Memory B cell (primary cell): Measurements from ENCODE around the gene BCR.
A peak's percentile ranks its signal among the peaks of the same experiment; 100 is the strongest.

ENCODE experiments used
- ATAC-seq: fragments of 150-1000 bp; cut with Tn5 transposase; 2 replicates; pipeline ENCODE4 v1.10.0; 2021; ENCODE audit warnings: low read depth, mild to moderate bottlenecking, moderate library complexity
- DNase-seq, 2 donors: peaks; one replicate each; pipeline ENCODE4 v3.0.0; 2022; ENCODE audit warnings: low spot score in 2 of 2
- H3K27ac Mint-ChIP-seq: one replicate; pipeline ENCODE4 v1.8.0; 2022; ENCODE audit warnings: mild to moderate bottlenecking, moderate library complexity, mixed read lengths
- H3K27me3 Mint-ChIP-seq: one replicate; pipeline ENCODE4 v1.8.0; 2022; ENCODE audit warnings: mixed read lengths
- H3K36me3 Mint-ChIP-seq: one replicate; pipeline ENCODE4 v1.8.0; 2022; ENCODE audit warnings: mild to moderate bottlenecking, mixed read lengths
- H3K4me1 Mint-ChIP-seq: one replicate; pipeline ENCODE4 v1.8.0; 2022; ENCODE audit warnings: mixed read lengths
- H3K4me3 Mint-ChIP-seq: one replicate; pipeline ENCODE4 v1.8.0; 2022; ENCODE audit warnings: mild to moderate bottlenecking, moderate library complexity, mixed read lengths
- H3K9me3 Mint-ChIP-seq: one replicate; pipeline ENCODE4 v1.8.0; 2022; ENCODE audit warnings: mixed read lengths

BCR gene

DNA sequence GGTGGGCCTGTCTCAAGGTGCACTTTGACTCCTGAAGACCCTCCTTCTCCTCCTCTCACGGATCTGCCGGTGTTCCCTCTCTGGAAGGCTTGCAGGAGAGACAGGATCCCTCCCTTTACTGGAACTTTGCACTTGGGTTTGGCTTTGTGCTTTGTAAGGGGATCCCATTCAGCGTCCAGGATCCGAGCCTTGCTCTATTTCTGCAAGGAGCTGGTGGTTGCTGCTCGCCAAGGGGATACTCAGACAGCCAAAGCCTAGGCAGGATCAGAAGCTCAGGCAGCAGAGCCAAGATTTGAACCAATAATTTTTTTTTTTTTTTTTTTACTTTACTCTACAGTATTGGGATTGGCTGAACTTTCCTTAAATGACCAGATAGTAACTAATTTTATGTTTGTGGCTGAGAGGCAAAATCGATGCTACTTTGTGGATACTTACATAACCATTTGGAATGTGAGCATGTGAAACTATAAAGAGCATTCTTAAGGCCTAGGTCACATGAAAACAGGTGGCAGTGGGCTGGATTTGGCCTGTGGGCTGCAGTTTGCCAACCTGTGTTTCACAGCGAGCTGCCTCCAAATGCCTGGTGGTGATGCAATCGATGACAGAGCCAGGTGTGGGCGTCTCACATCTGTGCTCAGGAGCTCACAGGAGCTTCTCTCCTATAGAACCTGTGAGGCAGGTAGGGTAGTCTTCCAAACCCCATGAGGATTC is 25.2 kb downstream of the BCR start:
- DNase-seq (no peak), ATAC-seq (no peak)
- Mint-ChIP-seq H3K27ac (no peak overlapping the region), H3K9me3 (peaks cover 1% of the 10 kb centered on the region), H3K36me3 (peaks cover 7% of the 10 kb centered on the region), H3K4me3 (no peak overlapping the region), H3K27me3 (peaks cover 1% of the 10 kb centered on the region), H3K4me1 (peaks cover 21% of the 10 kb centered on the region)

DNA sequence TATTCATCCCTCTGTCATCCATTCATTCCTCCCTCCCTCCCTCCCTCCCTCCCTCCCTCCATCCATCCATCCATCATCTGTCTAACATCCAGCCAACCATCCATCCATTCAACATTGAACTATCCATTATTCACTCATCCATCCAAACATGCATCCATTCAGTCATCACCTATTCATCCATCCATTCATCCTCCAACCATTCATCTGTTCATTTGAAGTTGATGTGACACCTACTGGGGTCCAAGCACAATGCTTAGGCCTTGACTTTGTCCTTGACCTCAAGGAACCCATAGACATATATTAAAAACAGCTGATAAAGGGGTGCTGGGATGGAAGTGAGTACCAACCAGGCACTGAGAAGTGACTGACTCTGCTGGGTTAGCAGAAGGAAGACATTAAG is 26.6 kb downstream of the BCR start:
- Mint-ChIP-seq H3K27ac (no peak overlapping the region), H3K4me3 (no peak overlapping the region), H3K27me3 (peaks cover 1% of the 10 kb centered on the region), H3K9me3 (peaks cover 1% of the 10 kb centered on the region), H3K36me3 (peaks cover 7% of the 10 kb centered on the region), H3K4me1 (peaks cover 27% of the 10 kb centered on the region)
- no peak for DNase-seq
- ATAC-seq = no peak

DNA sequence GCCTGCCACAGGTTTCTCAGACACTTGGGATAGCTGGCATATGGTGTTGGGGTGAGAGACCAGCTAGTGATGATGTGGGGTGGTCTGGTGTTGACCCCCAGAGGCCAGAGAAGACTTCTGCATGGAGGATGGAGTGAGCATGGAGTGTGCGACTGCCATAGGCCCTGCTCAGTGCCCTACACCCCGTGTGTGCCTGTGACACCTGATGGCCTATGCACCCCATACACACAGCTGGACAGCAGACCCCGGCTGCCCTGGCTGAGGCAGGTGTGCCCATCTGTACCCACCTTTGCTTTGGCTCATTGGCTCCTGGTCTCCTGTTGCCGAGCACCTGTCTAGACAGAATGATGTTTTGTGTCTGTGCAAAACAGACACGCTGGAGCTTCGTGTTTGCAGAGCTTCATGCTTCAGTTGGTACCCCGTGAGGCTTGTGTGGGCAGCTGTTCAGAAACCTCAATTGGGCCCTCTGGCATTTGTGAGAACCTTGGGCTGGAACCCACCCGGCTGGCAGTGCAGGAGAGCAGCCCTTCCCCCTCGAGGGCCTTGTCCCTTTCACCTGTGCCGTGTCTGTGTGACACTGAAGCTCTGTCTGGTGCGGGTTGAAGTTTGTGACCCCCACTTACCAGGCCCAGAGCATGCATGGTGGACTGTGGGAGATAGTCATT is 27.6 kb downstream of the BCR start:
- peaks cover 9% of the 10 kb centered on the region for H3K36me3 Mint-ChIP-seq
- DNase-seq (no peak), ATAC-seq (peak; percentile 70)
- peaks cover 1% of the 10 kb centered on the region for H3K27me3 Mint-ChIP-seq
- no peak overlapping the region for H3K4me3 Mint-ChIP-seq
- peaks cover 1% of the 10 kb centered on the region for H3K9me3 Mint-ChIP-seq
- peaks cover 28% of the 10 kb centered on the region for H3K4me1 Mint-ChIP-seq
- no peak overlapping the region for H3K27ac Mint-ChIP-seq

DNA sequence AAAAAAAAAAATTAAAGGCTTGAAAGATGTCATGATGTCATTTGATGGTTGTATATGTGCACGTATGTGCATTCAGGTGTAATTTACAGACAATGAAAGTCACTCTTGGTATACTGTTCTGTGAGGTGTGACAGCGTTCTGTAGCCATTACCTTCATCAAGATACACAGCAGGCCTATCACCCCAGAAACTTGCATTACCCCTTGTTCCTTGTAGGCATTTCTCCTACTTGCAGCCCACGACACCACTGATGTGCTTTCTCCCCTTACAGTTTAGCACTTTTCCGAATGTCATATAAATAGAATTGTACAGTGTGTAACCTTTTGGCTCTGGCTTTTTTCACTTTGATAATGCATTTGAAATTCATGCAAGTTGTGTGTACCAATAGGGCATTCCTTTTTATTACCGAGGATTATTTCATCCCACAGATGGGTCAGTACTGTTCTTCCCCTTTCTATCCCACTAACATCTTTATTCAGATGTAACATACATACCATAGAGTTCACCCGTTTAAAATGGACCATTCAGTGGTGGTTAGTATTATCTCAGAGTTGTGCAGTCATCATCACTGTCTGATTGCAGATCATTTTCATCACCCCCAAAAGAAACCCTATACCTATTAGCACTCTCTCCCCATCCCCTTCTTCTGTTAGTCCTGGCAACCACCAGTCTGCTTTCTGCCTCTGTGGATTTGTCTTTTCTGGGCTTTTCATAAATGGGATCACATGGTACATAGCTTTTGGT is 30.3 kb downstream of the BCR start:
- H3K27ac Mint-ChIP-seq = no peak overlapping the region
- peaks cover 30% of the 10 kb centered on the region for H3K4me1 Mint-ChIP-seq
- peaks cover 1% of the 10 kb centered on the region for H3K9me3 Mint-ChIP-seq
- no peak for ATAC-seq
- peaks cover 1% of the 10 kb centered on the region for H3K27me3 Mint-ChIP-seq
- peaks cover 6% of the 10 kb centered on the region for H3K36me3 Mint-ChIP-seq
- no peak for DNase-seq
- H3K4me3 Mint-ChIP-seq = no peak overlapping the region

DNA sequence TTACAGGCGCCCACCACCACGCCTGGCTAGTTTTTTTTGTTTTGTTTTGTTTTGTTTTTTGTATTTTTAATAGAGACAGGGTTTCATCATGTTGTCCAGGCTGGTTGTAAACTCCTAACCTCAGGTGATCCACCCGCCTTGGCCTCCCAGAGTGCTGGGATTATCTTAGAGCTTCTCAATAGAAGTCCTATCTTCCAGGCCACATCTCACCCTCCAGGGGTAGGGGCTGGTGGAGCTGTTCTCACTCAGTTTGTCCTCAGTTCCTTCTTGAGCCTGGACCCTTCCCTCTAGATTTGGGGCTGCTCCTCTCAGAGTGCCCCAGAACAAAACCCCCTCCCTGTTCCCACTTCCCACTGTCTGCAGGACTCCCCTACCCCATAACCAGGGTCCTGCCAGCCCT is 31.3 kb downstream of the BCR start:
- Mint-ChIP-seq H3K9me3 (peaks cover 1% of the 10 kb centered on the region), H3K4me1 (peaks cover 34% of the 10 kb centered on the region), H3K36me3 (peaks cover 5% of the 10 kb centered on the region), H3K4me3 (no peak overlapping the region), H3K27me3 (peaks cover 1% of the 10 kb centered on the region), H3K27ac (no peak overlapping the region)
- no peak for DNase-seq
- no peak for ATAC-seq

DNA sequence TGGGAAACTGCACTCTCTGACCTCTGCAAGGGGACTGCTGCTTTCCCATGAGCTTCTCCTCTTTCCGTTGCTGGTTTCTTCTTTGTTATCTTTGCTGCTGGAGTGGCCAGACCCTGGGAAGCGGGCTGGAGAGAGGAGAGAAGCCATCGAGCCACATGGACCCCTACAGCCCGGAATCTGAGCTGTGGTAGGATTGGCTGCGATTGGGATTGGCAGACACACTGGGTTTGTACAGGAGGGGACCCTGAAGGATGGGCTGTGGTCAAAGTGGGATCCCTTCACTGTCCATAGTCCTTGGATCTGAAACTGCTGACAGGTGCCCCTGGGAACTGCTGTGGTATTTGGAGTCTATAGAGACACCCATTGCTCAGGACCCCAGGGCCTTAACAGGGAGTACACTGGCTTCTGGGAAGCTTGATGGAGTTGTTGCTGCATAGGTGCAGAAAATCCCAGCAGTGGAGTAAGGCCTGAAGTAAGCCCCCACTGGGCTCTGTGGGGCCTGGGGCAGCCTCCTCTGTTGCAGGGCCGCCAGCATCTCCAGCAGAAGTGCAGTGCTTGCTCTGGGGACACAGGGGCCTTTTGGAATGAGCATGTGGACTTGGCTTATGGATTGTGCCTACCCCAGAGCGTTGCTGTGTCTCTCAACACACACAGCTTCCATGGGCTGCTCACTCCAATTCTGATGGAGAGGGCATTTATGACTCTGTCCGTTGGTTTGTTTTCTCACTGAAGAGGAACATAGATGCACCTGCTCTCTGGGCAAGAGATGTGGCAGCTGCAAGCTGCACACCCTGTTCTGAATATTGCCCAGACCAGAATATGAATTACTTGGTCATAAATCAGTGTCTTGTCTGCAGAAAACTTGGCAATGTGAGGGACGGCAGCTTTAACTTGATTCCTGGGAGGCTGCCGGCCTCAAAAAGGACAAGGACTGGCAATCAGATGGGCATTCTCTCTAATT is 32.0 kb downstream of the BCR start:
- ATAC-seq = no peak
- peaks cover 34% of the 10 kb centered on the region for H3K4me1 Mint-ChIP-seq
- no peak overlapping the region for H3K4me3 Mint-ChIP-seq
- peaks cover 2% of the 10 kb centered on the region for H3K36me3 Mint-ChIP-seq
- H3K27ac Mint-ChIP-seq = no peak overlapping the region
- DNase-seq = no peak
- H3K9me3 Mint-ChIP-seq = no peaks in the 10 kb centered on the region
- H3K27me3 Mint-ChIP-seq = no peaks in the 10 kb centered on the region

DNA sequence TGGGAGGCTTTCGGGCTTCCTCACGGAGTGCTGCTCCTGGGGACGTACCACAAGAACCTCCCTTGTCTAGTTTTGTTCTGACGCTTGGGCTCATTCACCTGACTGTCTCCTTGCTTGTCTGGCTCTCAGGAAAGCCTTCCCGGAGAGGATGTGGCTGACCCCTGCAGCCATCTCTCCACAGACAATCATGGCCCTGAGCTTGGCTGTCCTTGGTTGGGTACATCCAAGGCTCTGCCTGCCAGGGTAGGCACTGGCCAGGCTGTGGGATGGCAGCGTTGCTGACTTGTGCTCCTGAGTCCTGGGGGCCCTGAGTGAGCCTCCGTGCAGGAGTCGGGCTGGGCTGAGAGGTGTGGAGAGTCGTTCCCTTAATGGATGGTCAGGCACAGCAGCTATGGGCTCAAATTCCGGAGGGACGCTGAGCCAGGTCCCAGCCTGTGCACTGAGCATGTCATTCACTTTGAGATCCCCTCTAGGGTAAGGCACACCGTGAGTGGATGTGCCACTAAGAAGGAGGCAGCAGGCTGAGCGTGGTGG is 32.8 kb downstream of the BCR start:
- no peak for ATAC-seq
- Mint-ChIP-seq H3K4me3 (no peak overlapping the region), H3K36me3 (peaks cover 2% of the 10 kb centered on the region), H3K27ac (no peak overlapping the region), H3K9me3 (no peaks in the 10 kb centered on the region), H3K4me1 (peaks cover 26% of the 10 kb centered on the region), H3K27me3 (no peaks in the 10 kb centered on the region)
- no peak for DNase-seq

DNA sequence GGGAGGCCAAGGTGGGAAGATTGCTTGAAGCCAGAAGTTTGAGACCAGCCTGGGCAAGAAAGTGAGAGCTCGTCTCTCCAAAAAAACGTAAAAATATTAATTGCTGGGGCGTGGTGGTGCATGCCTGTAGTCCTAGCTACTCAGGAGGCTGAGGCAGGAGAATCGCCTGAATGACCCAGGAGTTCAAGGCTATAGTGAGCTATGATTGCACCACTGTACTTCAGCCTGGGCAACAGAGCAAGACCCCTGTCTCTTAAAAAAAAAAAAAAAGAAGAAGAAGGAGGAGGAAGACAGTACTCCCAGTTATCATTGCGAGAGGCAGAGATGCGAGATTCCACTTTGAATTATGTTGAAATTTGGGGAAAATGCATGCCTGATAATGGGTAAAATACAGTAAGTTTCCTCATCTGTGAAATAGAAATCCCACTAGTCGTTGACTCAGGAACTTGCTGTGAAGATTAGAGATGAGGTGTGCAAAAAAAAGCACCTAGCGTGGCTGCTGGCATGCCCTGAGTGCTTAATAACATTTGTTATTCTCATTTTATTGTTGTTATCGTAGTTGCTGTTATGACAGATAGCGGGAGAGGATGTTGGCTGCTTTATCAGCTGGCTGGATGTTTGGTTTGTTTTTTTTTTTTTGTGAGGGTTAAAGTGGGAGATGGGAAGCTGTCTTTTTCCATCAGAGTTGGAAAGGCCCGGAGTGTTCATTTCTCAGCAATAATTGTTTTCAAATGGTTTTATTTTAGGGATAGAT is 33.4 kb downstream of the BCR start:
- no peak overlapping the region for H3K27ac Mint-ChIP-seq
- ATAC-seq = no peak
- H3K4me1 Mint-ChIP-seq = peaks cover 30% of the 10 kb centered on the region
- DNase-seq = no peak
- no peak overlapping the region for H3K4me3 Mint-ChIP-seq
- H3K27me3 Mint-ChIP-seq = no peaks in the 10 kb centered on the region
- peaks cover 2% of the 10 kb centered on the region for H3K36me3 Mint-ChIP-seq
- no peaks in the 10 kb centered on the region for H3K9me3 Mint-ChIP-seq

DNA sequence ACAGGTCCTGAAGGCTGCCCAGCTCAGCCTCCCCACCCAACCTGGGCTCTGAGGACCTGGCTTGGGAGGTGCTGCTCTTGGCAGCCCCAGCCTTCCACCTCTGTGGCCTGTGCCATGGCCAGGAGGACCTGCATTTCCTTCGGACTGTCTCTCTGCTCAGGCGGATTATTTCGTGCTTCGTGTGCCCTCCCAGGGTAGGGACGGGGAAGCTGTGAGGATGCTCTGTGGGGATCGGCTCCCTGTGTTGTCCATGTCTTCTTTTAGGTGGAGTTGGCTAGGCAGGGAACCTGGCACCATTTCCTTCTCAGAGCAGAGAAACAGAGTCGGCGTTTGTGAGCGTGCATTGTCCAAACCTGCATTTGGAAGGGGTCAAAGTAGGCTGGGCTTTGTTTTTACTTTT is 34.1 kb downstream of the BCR start:
- peaks cover 2% of the 10 kb centered on the region for H3K36me3 Mint-ChIP-seq
- H3K4me3 Mint-ChIP-seq = no peak overlapping the region
- H3K9me3 Mint-ChIP-seq = no peaks in the 10 kb centered on the region
- DNase-seq (no peak), ATAC-seq (no peak)
- H3K27me3 Mint-ChIP-seq = no peaks in the 10 kb centered on the region
- peaks cover 34% of the 10 kb centered on the region for H3K4me1 Mint-ChIP-seq
- no peak overlapping the region for H3K27ac Mint-ChIP-seq

DNA sequence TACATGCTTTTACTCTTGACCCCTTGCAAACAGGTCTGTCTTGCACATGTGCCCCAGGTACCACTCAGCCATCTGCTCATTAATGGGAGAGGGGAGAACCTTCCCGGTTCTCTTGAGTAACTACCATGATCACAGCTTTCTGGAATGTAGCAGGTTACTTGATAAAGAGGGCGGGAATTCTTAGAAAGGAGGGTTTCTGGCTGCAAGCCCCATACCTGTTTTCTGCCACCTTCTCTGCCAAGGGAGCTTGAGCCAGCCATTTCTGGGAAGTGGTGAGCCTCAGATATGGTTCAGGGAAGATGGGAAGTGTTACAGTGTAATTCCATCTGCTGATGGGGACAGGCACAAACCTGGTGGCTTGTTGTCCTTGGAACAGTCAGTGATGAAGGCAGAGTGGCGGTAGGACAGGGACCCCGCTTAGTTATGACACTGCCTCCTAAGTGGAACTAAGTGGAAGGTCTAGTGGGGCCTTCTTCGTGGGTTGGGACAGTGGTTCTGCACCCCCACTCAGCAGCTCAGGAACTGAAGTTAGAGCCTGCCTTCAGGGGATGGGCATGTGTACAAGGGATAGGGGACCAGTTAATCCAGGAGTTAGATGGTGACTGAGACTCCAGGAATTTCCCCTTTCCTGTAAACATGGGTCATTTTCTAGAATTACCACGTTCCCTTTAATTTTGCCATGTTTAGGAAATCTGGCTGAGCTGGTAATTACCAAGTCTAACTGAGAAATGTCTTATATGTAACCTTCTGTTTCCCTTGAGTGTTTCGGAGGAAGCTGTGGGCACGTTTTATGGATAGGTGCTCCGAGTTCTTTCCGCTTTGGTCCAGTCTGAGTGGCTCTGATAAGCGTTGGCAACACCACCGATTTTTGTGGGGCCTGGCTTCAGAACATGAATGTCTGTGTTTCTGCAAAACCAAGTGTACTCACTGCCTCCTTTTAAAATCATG is 35.3 kb downstream of the BCR start:
- no peak for DNase-seq
- Mint-ChIP-seq H3K27me3 (no peaks in the 10 kb centered on the region), H3K36me3 (peaks cover 2% of the 10 kb centered on the region), H3K9me3 (no peaks in the 10 kb centered on the region), H3K27ac (no peak overlapping the region), H3K4me1 (peaks cover 41% of the 10 kb centered on the region), H3K4me3 (no peak overlapping the region)
- ATAC-seq = no peak

DNA sequence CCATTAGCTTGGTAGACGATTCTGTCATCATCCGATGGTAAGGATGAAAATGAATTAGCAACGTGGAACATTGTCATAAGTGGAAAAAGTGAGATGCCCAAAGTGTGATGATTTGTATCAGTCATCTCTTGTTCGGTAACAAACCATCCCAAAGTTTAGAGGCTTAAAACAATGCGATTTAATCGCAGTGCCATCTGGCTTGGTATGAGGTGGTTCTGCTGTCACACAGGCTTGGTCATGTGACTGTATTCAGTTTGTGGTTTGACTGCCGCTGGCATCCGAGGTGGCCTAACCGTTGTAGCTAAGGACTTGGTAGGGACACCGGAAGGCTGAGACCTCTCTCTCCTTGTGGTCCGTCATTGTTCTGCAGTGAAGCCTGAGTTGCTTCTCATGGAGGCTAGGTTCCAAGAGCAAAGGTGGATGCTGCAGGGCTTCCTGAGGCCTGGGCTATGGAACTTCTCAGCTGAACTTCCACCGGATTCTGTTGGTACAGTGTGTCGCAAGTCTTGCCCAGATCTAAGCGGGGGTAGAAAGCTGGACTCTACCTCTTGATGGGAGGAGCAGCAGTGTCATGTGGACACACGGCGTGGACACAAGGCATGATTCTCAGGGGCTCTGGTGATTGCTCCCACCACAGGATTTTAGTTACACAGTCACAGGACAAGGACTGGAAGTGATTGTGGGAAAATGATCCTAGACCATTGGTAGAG is 36.3 kb downstream of the BCR start:
- DNase-seq (no peak), ATAC-seq (peak; percentile 17)
- Mint-ChIP-seq H3K4me1 (peaks cover 43% of the 10 kb centered on the region), H3K27me3 (no peaks in the 10 kb centered on the region), H3K4me3 (peak overlapping the region; percentile 7), H3K36me3 (peaks cover 2% of the 10 kb centered on the region), H3K9me3 (no peaks in the 10 kb centered on the region), H3K27ac (no peak overlapping the region)
